Activated naive CD8-positive, alpha-beta T cell treated with anti-CD3 and anti-CD28 coated beads for 36 hours (primary cell): ENCODE results near the gene ANKH. TPM values are rescaled to one million over a fixed set of nuclear protein-coding genes. Genes with fewer than 3 reads are reported as not detected.

Source experiments
- DNase-seq: peaks from one replicate; pipeline ENCODE4 v3.0.0; 2021
- H3K27ac Mint-ChIP-seq: one replicate; pipeline ENCODE4 v1.8.0; 2022; ENCODE audit warnings: mild to moderate bottlenecking, moderate library complexity, mixed read lengths
- H3K27me3 Mint-ChIP-seq: one replicate; pipeline ENCODE4 v1.8.0; 2022; ENCODE audit warnings: mild to moderate bottlenecking, mixed read lengths
- H3K36me3 Mint-ChIP-seq: one replicate; pipeline ENCODE4 v1.8.0; 2021; ENCODE audit warnings: mild to moderate bottlenecking, mixed read lengths
- H3K4me1 Mint-ChIP-seq: one replicate; pipeline ENCODE4 v1.8.0; 2021; ENCODE audit warnings: mixed read lengths
- H3K4me3 Mint-ChIP-seq: one replicate; pipeline ENCODE4 v1.8.0; 2022; ENCODE audit warnings: mild to moderate bottlenecking, moderate library complexity, mixed read lengths
- H3K9me3 Mint-ChIP-seq: one replicate; pipeline ENCODE4 v1.8.0; 2022; ENCODE audit warnings: mixed read lengths
- total RNA-seq, 2 experiments: library from RNA; stranded (reverse); gene quantifications; one replicate each; pipeline ENCODE4 v1.2.3, GENCODE V29; 2021

ANKH gene
- total RNA-seq, 2 experiments from 2014 or later: 82.5 to 84.6 TPM

- no peak overlapping the region for H3K4me3 Mint-ChIP-seq
- H3K27me3 Mint-ChIP-seq: no peaks in the 10 kb centered on the region
- H3K4me1 Mint-ChIP-seq: peaks cover 5% of the 10 kb centered on the region
- no peak for DNase-seq
- peaks cover 5% of the 10 kb centered on the region for H3K36me3 Mint-ChIP-seq
- no peak overlapping the region for H3K27ac Mint-ChIP-seq
- no peaks in the 10 kb centered on the region for H3K9me3 Mint-ChIP-seq
Observed at GRCh38 chr5:14762549-14763216, 108.9 kb downstream of the ANKH start.

- Mint-ChIP-seq H3K9me3 (no peaks in the 10 kb centered on the region), H3K36me3 (peaks cover 5% of the 10 kb centered on the region), H3K27ac (no peak overlapping the region), H3K4me1 (peaks cover 4% of the 10 kb centered on the region), H3K4me3 (no peak overlapping the region), H3K27me3 (no peaks in the 10 kb centered on the region)
- no peak for DNase-seq
Observed at GRCh38 chr5:14760548-14761002, 111.0 kb downstream of the ANKH start.

GRCh38 chr5:14759744-14760547 is 111.6 kb downstream of the ANKH start:
- no peak for DNase-seq
- Mint-ChIP-seq H3K4me1 (peaks cover 4% of the 10 kb centered on the region), H3K9me3 (no peaks in the 10 kb centered on the region), H3K27me3 (no peaks in the 10 kb centered on the region), H3K4me3 (no peak overlapping the region), H3K27ac (no peak overlapping the region), H3K36me3 (peaks cover 2% of the 10 kb centered on the region)

GRCh38 chr5:14757850-14758249 is 113.7 kb downstream of the ANKH start:
- Mint-ChIP-seq H3K9me3 (no peaks in the 10 kb centered on the region), H3K27me3 (no peaks in the 10 kb centered on the region), H3K4me3 (no peak overlapping the region), H3K36me3 (peaks cover 6% of the 10 kb centered on the region), H3K4me1 (peaks cover 4% of the 10 kb centered on the region), H3K27ac (no peak overlapping the region)
- DNase-seq: no peak

GRCh38 chr5:14756478-14756877 is 115.1 kb downstream of the ANKH start:
- peaks cover 11% of the 10 kb centered on the region for H3K36me3 Mint-ChIP-seq
- no peaks in the 10 kb centered on the region for H3K9me3 Mint-ChIP-seq
- H3K4me1 Mint-ChIP-seq: peaks cover 3% of the 10 kb centered on the region
- no peaks in the 10 kb centered on the region for H3K27me3 Mint-ChIP-seq
- H3K4me3 Mint-ChIP-seq: no peak overlapping the region
- no peak overlapping the region for H3K27ac Mint-ChIP-seq
- DNase-seq: no peak

- peaks cover 12% of the 10 kb centered on the region for H3K36me3 Mint-ChIP-seq
- H3K4me1 Mint-ChIP-seq: peaks cover 6% of the 10 kb centered on the region
- no peaks in the 10 kb centered on the region for H3K9me3 Mint-ChIP-seq
- no peak overlapping the region for H3K27ac Mint-ChIP-seq
- DNase-seq: no peak
- H3K4me3 Mint-ChIP-seq: no peak overlapping the region
- H3K27me3 Mint-ChIP-seq: no peaks in the 10 kb centered on the region
Observed at GRCh38 chr5:14753947-14754346, 117.6 kb downstream of the ANKH start.

- H3K27me3 Mint-ChIP-seq: no peaks in the 10 kb centered on the region
- no peaks in the 10 kb centered on the region for H3K9me3 Mint-ChIP-seq
- H3K27ac Mint-ChIP-seq: peak overlapping the region; percentile 14
- H3K36me3 Mint-ChIP-seq: peaks cover 12% of the 10 kb centered on the region
- peaks cover 6% of the 10 kb centered on the region for H3K4me1 Mint-ChIP-seq
- no peak overlapping the region for H3K4me3 Mint-ChIP-seq
- no peak for DNase-seq
Observed at GRCh38 chr5:14753292-14753691, 118.3 kb downstream of the ANKH start.

GRCh38 chr5:14752497-14753071 is 119.0 kb downstream of the ANKH start:
- H3K36me3 Mint-ChIP-seq: peaks cover 12% of the 10 kb centered on the region
- H3K27ac Mint-ChIP-seq: no peak overlapping the region
- H3K4me1 Mint-ChIP-seq: peaks cover 6% of the 10 kb centered on the region
- no peaks in the 10 kb centered on the region for H3K9me3 Mint-ChIP-seq
- no peaks in the 10 kb centered on the region for H3K27me3 Mint-ChIP-seq
- H3K4me3 Mint-ChIP-seq: no peak overlapping the region
- DNase-seq: no peak

GRCh38 chr5:14750712-14751111 is 120.9 kb downstream of the ANKH start:
- Mint-ChIP-seq H3K27me3 (no peaks in the 10 kb centered on the region), H3K4me1 (peaks cover 12% of the 10 kb centered on the region), H3K9me3 (no peaks in the 10 kb centered on the region), H3K36me3 (peaks cover 22% of the 10 kb centered on the region), H3K27ac (no peak overlapping the region), H3K4me3 (no peak overlapping the region)
- no peak for DNase-seq

GRCh38 chr5:14749579-14750101 is 121.9 kb downstream of the ANKH start:
- no peaks in the 10 kb centered on the region for H3K9me3 Mint-ChIP-seq
- no peak overlapping the region for H3K27ac Mint-ChIP-seq
- H3K36me3 Mint-ChIP-seq: peaks cover 28% of the 10 kb centered on the region
- no peak overlapping the region for H3K4me3 Mint-ChIP-seq
- H3K27me3 Mint-ChIP-seq: no peaks in the 10 kb centered on the region
- no peak for DNase-seq
- peaks cover 14% of the 10 kb centered on the region for H3K4me1 Mint-ChIP-seq

GRCh38 chr5:14748180-14748900 is 123.2 kb downstream of the ANKH start:
- peaks cover 19% of the 10 kb centered on the region for H3K4me1 Mint-ChIP-seq
- DNase-seq: no peak
- no peaks in the 10 kb centered on the region for H3K27me3 Mint-ChIP-seq
- H3K4me3 Mint-ChIP-seq: no peak overlapping the region
- H3K9me3 Mint-ChIP-seq: no peaks in the 10 kb centered on the region
- H3K27ac Mint-ChIP-seq: no peak overlapping the region
- H3K36me3 Mint-ChIP-seq: peaks cover 35% of the 10 kb centered on the region

GRCh38 chr5:14745753-14746152 is 125.8 kb downstream of the ANKH start:
- H3K4me3 Mint-ChIP-seq: no peak overlapping the region
- peaks cover 34% of the 10 kb centered on the region for H3K4me1 Mint-ChIP-seq
- no peaks in the 10 kb centered on the region for H3K9me3 Mint-ChIP-seq
- DNase-seq: peak; percentile 29
- H3K36me3 Mint-ChIP-seq: peaks cover 39% of the 10 kb centered on the region
- no peaks in the 10 kb centered on the region for H3K27me3 Mint-ChIP-seq
- H3K27ac Mint-ChIP-seq: no peak overlapping the region

GRCh38 chr5:14745188-14745563 is 126.4 kb downstream of the ANKH start:
- Mint-ChIP-seq H3K9me3 (no peaks in the 10 kb centered on the region), H3K36me3 (peaks cover 39% of the 10 kb centered on the region), H3K27me3 (no peaks in the 10 kb centered on the region), H3K4me3 (no peak overlapping the region), H3K4me1 (peaks cover 34% of the 10 kb centered on the region), H3K27ac (no peak overlapping the region)
- DNase-seq: no peak

- Mint-ChIP-seq H3K27ac (no peak overlapping the region), H3K27me3 (no peaks in the 10 kb centered on the region), H3K4me1 (peaks cover 29% of the 10 kb centered on the region), H3K4me3 (no peak overlapping the region), H3K9me3 (no peaks in the 10 kb centered on the region), H3K36me3 (peaks cover 36% of the 10 kb centered on the region)
- no peak for DNase-seq
Observed at GRCh38 chr5:14744296-14745187, 127.0 kb downstream of the ANKH start.
